GM10248 (cell line): Measurements from ENCODE around the gene SMYD3.

Experiments used
- CTCF ChIA-PET: fragments of 300-600 bp; sonication (Branson Sonifier 250); formaldehyde crosslinking; extraction: SDS; loops from one replicate; lab custom pipeline; 2021; ENCODE audit warnings: antibody characterized with exemption; lab: Yijun Ruan, JAX
- POLR2A ChIA-PET: fragments of 350-650 bp; sonication (Branson Sonifier 250); formaldehyde crosslinking; extraction: SDS; loops from one replicate; lab custom pipeline; 2020; ENCODE audit warnings: antibody characterized with exemption; lab: Yijun Ruan, JAX
- DNase-seq: peaks from one replicate; pipeline ENCODE4 v3.0.0; 2012; ENCODE audit errors: extremely low spot score
- CTCF ChIP-seq: IDR thresholded peaks from 2 replicates; pipeline ENCODE4 v1.5.1; 2012; ENCODE audit warnings: mild to moderate bottlenecking, low read depth; ENCODE audit errors: extremely low read depth, missing control alignments, control extremely low read depth

SMYD3 gene

GRCh38 chr1:246293366-246294121 lies 213.5 kb downstream of the SMYD3 start:
- DNase-seq, result no peak
- ChIA-PET POLR2A (no interaction called here), CTCF (interaction anchor here (1.5 kb wide), 1 partner anchor 15 kb away, joined by 3 read pairs; no protein-coding TSS in a partner anchor)
- TF ChIP-seq CTCF, result no peak

- no peak for TF ChIP-seq CTCF
- ChIA-PET CTCF (no interaction called here), POLR2A (no interaction called here)
- no peak for DNase-seq
These were observed 214.5 kb downstream of the SMYD3 start for GRCh38 chr1:246292571-246292970.

- POLR2A ChIA-PET, result no interaction called here
- DNase-seq, result no peak
- TF ChIP-seq CTCF, result no peak
- CTCF ChIA-PET, result interaction anchor here (1.2 to 2.0 kb wide), 4 partner anchors 10 to 77 kb away, joined by 3 to 11 read pairs (median 4); no protein-coding TSS in a partner anchor
These were observed 216.0 kb downstream of the SMYD3 start for GRCh38 chr1:246291127-246291526.

- TF ChIP-seq CTCF, result no peak
- DNase-seq, result no peak
- ChIA-PET CTCF (interaction anchor here (1.2 kb wide), 1 partner anchor 36 kb away, joined by 3 read pairs; no protein-coding TSS in a partner anchor), POLR2A (no interaction called here)
These were observed 223.2 kb downstream of the SMYD3 start for GRCh38 chr1:246283771-246284410.

GRCh38 chr1:246281639-246282038 lies 225.4 kb downstream of the SMYD3 start:
- ChIA-PET POLR2A (no interaction called here), CTCF (interaction anchor here (0.8 to 3.9 kb wide), 3 partner anchors 9 to 21 kb away, joined by 3 to 17 read pairs (median 11); no protein-coding TSS in a partner anchor)
- no peak for DNase-seq
- no peak for TF ChIP-seq CTCF

DNA sequence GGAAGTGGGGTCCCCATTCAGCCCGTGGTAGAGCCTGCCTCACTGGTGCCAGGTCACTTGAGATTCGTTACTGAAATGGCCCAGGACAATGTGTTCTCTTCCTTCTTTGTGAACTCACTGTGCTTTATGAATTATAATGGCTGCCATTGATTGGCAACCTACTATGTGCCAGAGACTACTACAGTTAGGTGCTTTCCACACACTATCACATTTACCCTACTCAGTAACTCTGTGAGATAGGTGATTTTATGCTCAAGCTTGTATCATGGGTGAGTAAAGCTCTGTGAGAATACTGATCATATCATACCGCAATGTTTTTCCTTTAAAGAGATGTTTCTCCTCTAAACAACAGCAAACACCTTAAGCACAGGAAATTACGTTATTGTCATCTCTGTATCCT lies 225.9 kb downstream of the SMYD3 start:
- no peak for DNase-seq
- ChIA-PET CTCF (interaction anchor here (0.8 to 3.9 kb wide), 5 partner anchors 10 to 1125 kb away, joined by 3 to 17 read pairs (median 9); partner anchors contain the start of gene KIF26B), POLR2A (no interaction called here)
- no peak for TF ChIP-seq CTCF
